PC-3 (cell line): ENCODE data around the gene SOCS4.

Source experiments
- CTCF ChIP-seq: fragments of 300-600 bp; sonication (generic); conservative IDR thresholded peaks from 2 replicates; pipeline ENCODE4 v1.5.1; 2017; ENCODE audit warnings: antibody characterized with exemption, low read depth, mild to moderate bottlenecking, low read length
- EZH2 ChIP-seq: fragments of 300-600 bp; sonication (generic); IDR thresholded peaks from one replicate; pipeline ENCODE4 v1.6.1; 2017; ENCODE audit warnings: antibody characterized with exemption, mild to moderate bottlenecking, low read length; ENCODE audit not compliant: unreplicated experiment
- EZH2phosphoT487 ChIP-seq: fragments of 300-600 bp; sonication (generic); IDR thresholded peaks from 2 replicates; pipeline ENCODE4 v1.6.1; 2018; ENCODE audit warnings: mild to moderate bottlenecking, antibody characterized with exemption, low read length, borderline replicate concordance

- TF ChIP-seq CTCF = no peak
- TF ChIP-seq EZH2 = no peak
- no peak for TF ChIP-seq EZH2phosphoT487
These were observed 48.7 kb downstream of the SOCS4 start for GRCh38 chr14:55075628-55076175.
